ENCODE measurements around the gene MCEE.

DNA sequence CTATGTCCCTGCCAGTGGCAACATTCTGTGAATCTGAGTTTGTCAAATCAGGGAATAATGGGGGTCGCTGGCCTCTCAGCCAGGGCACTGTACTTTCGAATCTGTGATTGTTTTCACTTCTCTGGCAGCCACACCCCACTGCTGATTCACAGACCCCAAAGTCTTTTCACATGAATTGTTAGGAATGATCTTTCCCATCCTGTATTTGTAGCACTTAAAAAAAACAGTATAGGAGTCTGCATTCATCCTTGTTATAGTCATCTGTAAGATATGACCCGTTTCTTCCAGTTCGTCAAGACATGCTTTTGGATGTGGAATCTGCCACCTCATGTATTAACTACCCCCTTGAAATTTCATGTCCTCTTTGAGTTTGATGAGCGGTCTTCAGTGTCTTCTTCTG lies 60.7 kb downstream of the MCEE start:
- no peak for TF ChIP-seq EZH2 (IDR thresholded peaks at IDR 0.05; ENCODE audit: insufficient read depth, poor library complexity, severe bottlenecking)
- TF ChIP-seq EZH2phosphoT487 (IDR thresholded peaks at IDR 0.05; ENCODE audit: insufficient read depth, low read depth): no peak
